IPS-18c (cell line): ENCODE measurements around the gene FHIT.

Experiments used
- H3K4me3 ChIP-seq: 2 replicates; pipeline ENCODE4 v1.7.0; 2013; ENCODE audit warnings: low read depth, mild to moderate bottlenecking, low read length, moderate library complexity; ENCODE audit not compliant: insufficient read depth
- H3K9me3 ChIP-seq: one replicate; pipeline ENCODE4 v1.6.1; 2013; ENCODE audit warnings: mild to moderate bottlenecking, low read length, moderate library complexity; ENCODE audit not compliant: control insufficient read depth, insufficient read depth

The FHIT gene

DNA sequence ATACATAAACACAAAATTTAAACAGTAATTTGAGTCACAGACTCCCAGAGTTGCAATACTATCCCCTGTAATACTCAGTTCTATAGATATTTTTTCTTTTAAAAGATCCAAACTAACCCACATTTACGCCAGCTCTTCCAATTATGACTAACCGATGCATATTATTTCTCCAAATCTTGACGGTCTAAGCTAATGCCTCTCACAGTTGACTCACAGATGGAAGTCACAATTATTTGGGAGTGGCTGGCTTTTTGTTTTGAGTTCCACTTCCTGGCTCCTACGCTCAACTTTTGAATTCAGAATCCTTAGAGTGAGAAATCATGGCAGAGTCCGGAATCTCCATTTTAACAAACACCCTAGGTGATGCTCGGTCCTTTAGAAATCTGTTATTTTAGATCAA lies 749.9 kb downstream of the FHIT start:
- H3K9me3 ChIP-seq = peaks cover 2% of the 10 kb centered on the region
- no peak overlapping the region for H3K4me3 ChIP-seq

DNA sequence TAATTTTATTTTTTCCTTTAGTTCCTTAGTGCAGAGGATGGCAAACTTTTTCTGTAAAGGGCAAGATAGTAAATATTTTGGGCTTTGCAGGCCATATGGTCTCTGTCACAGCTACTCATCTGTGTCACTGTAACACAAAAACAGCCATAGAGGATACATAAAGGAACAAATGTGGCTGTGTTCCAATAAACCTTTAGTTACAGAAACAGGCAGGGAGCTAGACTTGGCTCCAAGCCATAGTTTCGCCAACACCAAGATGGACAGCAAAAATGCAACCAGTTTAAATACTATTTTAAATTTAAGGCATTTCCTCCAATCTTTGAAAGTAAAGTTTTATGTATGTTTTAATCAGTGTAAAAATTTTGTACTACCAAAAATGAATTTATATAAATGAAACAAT lies 753.4 kb downstream of the FHIT start:
- Histone ChIP-seq H3K9me3 (peaks cover 2% of the 10 kb centered on the region), H3K4me3 (no peak overlapping the region)

DNA sequence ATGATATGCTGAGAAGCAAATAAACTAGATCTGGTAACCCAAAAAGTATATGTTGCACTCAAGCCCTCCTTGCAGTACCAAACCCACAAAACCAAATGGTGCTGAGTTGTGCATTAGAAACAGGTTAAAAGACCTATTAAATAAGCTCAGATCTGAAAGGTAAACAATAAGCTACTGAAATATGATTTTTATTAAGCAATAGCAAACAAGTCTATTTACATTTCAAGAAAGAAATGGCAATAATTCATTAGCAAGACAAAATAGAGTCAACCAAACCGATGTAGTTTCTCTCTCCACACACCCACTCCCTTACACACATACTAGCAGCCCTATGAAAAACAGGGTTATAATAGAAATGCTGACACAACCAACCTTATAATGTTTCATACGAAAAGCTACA lies 760.3 kb downstream of the FHIT start:
- Histone ChIP-seq H3K9me3 (no peaks in the 10 kb centered on the region), H3K4me3 (no peak overlapping the region)

DNA sequence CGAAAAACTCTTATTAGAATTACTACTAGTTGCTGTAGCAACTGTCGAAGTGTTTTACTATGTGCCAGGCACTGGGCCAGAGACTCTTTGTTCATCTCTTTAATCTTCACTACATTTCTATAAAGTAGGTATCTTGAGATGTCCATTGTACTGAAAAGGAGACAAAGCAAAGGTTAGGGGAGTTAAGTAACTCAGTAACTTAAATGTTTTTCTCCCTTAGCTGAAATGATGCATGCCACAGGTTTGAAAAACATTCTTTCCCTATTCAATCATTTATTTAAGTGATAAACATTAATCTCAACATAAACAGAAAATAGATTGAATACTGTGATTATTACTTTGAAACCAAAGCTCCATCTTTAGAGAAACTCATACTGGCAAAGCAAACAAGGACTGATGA lies 776.2 kb downstream of the FHIT start:
- Histone ChIP-seq H3K9me3 (peaks cover 2% of the 10 kb centered on the region), H3K4me3 (no peak overlapping the region)

DNA sequence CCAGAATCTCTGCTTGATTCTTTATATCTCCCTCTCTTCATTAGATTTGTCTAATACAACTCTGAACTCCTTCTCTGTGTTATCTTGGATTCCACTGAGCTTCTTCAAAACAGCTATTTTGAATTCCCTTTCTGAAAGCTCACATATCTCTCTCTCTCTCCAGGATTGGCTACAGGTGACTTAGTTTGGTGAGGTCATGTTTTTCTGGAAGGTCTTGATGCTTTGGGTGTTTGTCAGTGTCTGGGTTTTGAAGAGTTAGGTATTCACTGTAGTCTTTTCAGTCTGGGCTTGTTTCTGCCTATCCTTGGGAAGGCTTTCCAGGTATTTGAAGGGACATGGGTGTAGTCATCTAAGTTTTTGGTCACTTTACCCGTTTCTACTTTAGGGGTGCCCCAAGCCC lies 781.8 kb downstream of the FHIT start:
- no peak overlapping the region for H3K4me3 ChIP-seq
- H3K9me3 ChIP-seq = no peaks in the 10 kb centered on the region

- Histone ChIP-seq H3K4me3 (no peak overlapping the region), H3K9me3 (no peaks in the 10 kb centered on the region)
Measured at GRCh38 chr3:60463685-60464084, 787.6 kb downstream of the FHIT start.

GRCh38 chr3:60461267-60461666 lies 790.0 kb downstream of the FHIT start:
- H3K4me3 ChIP-seq = no peak overlapping the region
- no peaks in the 10 kb centered on the region for H3K9me3 ChIP-seq

GRCh38 chr3:60456180-60456579 lies 795.1 kb downstream of the FHIT start:
- H3K9me3 ChIP-seq = no peaks in the 10 kb centered on the region
- H3K4me3 ChIP-seq = no peak overlapping the region

DNA sequence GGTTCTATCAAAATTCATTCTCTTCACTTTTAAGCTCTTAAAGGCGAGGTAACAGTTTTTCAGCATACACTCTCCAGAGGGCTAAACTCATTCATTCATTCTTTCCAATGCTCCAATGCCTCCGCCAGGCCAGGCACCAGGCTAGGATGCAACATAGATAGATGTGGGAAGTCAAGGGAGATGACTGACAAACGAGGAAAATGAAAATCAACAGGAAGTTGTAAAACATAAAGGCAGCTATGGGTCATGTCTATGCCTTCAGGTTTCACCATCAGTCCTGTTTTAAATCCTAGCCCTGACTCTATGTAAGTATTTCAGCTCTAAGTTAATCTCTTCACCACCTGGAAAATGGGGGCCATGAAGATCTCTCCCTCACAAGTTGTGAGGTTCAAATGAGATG lies 797.9 kb downstream of the FHIT start:
- no peaks in the 10 kb centered on the region for H3K9me3 ChIP-seq
- H3K4me3 ChIP-seq = no peak overlapping the region

GRCh38 chr3:60448696-60449095 lies 802.6 kb downstream of the FHIT start:
- no peaks in the 10 kb centered on the region for H3K9me3 ChIP-seq
- H3K4me3 ChIP-seq = no peak overlapping the region

- no peak overlapping the region for H3K4me3 ChIP-seq
- H3K9me3 ChIP-seq = no peaks in the 10 kb centered on the region
Measured at GRCh38 chr3:60445446-60445845, 805.8 kb downstream of the FHIT start.

GRCh38 chr3:60444898-60445437 lies 806.3 kb downstream of the FHIT start:
- no peaks in the 10 kb centered on the region for H3K9me3 ChIP-seq
- no peak overlapping the region for H3K4me3 ChIP-seq

- Histone ChIP-seq H3K9me3 (no peaks in the 10 kb centered on the region), H3K4me3 (no peak overlapping the region)
Measured at GRCh38 chr3:60440869-60441268, 810.4 kb downstream of the FHIT start.

GRCh38 chr3:60435941-60436650 lies 815.2 kb downstream of the FHIT start:
- H3K4me3 ChIP-seq = no peak overlapping the region

GRCh38 chr3:60434950-60435349 lies 816.3 kb downstream of the FHIT start:
- no peak overlapping the region for H3K4me3 ChIP-seq
- H3K9me3 ChIP-seq = no peaks in the 10 kb centered on the region

More at GRCh38 chr3:60435941-60436650, 815.2 kb downstream of the FHIT start:
- no peaks in the 10 kb centered on the region for H3K9me3 ChIP-seq

DNA sequence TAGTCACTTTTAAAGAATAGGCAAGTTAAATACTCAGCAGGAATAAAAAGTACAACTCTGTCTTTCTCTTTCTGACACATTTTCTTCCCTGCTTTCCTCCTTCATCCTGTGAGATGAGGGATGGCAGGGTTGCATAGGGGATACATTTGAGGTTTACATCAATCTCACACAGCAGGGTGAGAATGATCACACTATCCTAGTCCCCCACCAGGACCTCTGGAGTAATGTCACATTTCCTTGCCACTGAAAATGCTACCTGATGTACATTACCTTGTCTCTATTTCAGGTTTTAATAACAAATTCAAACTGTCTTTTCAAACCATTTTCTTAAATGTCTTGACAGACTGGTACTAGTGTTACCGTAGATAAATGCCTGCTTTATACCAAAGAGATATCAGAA lies 816.9 kb downstream of the FHIT start:
- H3K4me3 ChIP-seq = no peak overlapping the region
- no peaks in the 10 kb centered on the region for H3K9me3 ChIP-seq

- Histone ChIP-seq H3K4me3 (no peak overlapping the region), H3K9me3 (no peaks in the 10 kb centered on the region)
Measured at GRCh38 chr3:60431599-60431958, 819.7 kb downstream of the FHIT start.

DNA sequence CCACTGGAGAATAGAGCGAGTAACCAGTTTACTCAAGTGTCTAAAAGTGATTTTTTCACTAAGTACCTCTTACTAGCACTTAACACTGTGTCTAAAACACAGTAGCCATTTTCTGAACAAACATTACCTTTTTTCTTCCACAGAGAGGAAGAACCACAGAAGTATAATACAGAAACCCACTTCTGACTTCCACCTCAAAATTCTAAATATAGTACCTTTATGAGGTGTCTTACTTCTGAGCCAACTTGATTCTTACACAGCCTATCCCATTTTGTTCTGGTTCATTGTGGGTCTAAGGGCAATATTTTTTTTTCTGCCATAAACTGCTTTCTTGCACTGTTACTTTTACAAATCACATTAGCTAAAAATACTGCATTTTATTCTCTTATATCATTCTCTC lies 821.0 kb downstream of the FHIT start:
- Histone ChIP-seq H3K4me3 (no peak overlapping the region), H3K9me3 (no peaks in the 10 kb centered on the region)

- no peak overlapping the region for H3K4me3 ChIP-seq
Measured at GRCh38 chr3:60427109-60427508, 824.1 kb downstream of the FHIT start.

More at GRCh38 chr3:60427109-60427508, 824.1 kb downstream of the FHIT start:
- H3K9me3 ChIP-seq = no peaks in the 10 kb centered on the region
